ENCODE data around the gene HOXB4. TPM values are rescaled to one million over a fixed set of nuclear protein-coding genes. Genes with fewer than 3 reads are reported as not detected.

Gene HOXB4
- total RNA-seq, 3 donors from 2014 or later, result 4.5 to 14.6 (median 5.3) TPM

DNA sequence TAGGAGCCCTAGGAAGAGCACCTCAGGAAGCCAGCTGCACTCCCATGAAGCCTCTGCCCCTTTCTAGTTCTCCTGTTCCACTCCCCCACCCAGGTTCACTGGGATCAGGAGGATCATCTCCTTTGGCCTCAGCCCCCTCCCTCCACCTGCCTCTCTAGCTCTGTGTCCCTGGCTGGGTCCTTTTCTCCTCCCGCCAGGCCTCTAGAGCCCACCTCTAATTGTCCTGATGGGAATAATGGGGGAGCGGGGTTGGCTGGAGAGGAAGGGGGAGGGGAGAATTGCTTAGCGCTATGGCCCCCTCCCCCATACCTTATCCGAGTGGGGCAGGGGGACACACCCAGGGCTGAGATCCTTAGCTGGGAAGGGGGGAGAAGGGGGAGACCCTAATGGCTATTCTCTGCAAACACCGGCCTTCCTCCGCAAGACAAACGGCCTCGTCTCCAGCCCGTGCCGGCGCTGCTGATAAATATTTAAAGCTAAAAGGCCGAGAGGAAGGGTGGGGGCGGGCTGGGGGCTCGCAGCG lies 31.7 kb upstream of the HOXB4 start:
- peaks cover 28% of the 10 kb centered on the region for H3K4me1 ChIP-seq (ENCODE audit: low read depth)
- TF ChIP-seq, protein P1, sequence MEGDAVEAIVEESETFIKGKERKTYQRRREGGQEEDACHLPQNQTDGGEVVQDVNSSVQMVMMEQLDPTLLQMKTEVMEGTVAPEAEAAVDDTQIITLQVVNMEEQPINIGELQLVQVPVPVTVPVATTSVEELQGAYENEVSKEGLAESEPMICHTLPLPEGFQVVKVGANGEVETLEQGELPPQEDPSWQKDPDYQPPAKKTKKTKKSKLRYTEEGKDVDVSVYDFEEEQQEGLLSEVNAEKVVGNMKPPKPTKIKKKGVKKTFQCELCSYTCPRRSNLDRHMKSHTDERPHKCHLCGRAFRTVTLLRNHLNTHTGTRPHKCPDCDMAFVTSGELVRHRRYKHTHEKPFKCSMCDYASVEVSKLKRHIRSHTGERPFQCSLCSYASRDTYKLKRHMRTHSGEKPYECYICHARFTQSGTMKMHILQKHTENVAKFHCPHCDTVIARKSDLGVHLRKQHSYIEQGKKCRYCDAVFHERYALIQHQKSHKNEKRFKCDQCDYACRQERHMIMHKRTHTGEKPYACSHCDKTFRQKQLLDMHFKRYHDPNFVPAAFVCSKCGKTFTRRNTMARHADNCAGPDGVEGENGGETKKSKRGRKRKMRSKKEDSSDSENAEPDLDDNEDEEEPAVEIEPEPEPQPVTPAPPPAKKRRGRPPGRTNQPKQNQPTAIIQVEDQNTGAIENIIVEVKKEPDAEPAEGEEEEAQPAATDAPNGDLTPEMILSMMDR (IDR thresholded peaks at IDR 0.05), result no peak
- intact Hi-C loops (cut with DNase I, micrococcal nuclease), result no loop called here
- no peaks in the 10 kb centered on the region for H3K36me3 ChIP-seq (ENCODE audit: low read depth)
- H3K4me3 ChIP-seq, result peak overlapping the region; percentile 38
- DNase-seq (peak in 1 of 3 donors; percentile 43), ATAC-seq (no peak)
- no peaks in the 10 kb centered on the region for H3K9me3 ChIP-seq

GRCh38 chr17:48609033-48609432 lies 30.9 kb upstream of the HOXB4 start:
- Histone ChIP-seq H3K4me3 (no peak overlapping the region), H3K4me1 (ENCODE audit: low read depth) (peaks cover 21% of the 10 kb centered on the region), H3K9me3 (no peaks in the 10 kb centered on the region)

GRCh38 chr17:48608494-48608834 lies 30.3 kb upstream of the HOXB4 start:
- Histone ChIP-seq H3K9me3 (no peaks in the 10 kb centered on the region), H3K4me3 (no peak overlapping the region), H3K36me3 (ENCODE audit: low read depth) (no peaks in the 10 kb centered on the region), H3K4me1 (ENCODE audit: low read depth) (peaks cover 21% of the 10 kb centered on the region)
- DNase-seq (no peak), ATAC-seq (no peak)
- intact Hi-C loops (cut with DNase I, micrococcal nuclease), result no loop called here
- TF ChIP-seq, protein P1 (IDR thresholded peaks at IDR 0.05), result no peak

More at GRCh38 chr17:48609033-48609432, 30.9 kb upstream of the HOXB4 start:
- intact Hi-C loops (cut with DNase I, micrococcal nuclease), result no loop called here
- DNase-seq (no peak), ATAC-seq (no peak)
- TF ChIP-seq, protein P1 (IDR thresholded peaks at IDR 0.05), result no peak
- no peaks in the 10 kb centered on the region for H3K36me3 ChIP-seq (ENCODE audit: low read depth)

DNA sequence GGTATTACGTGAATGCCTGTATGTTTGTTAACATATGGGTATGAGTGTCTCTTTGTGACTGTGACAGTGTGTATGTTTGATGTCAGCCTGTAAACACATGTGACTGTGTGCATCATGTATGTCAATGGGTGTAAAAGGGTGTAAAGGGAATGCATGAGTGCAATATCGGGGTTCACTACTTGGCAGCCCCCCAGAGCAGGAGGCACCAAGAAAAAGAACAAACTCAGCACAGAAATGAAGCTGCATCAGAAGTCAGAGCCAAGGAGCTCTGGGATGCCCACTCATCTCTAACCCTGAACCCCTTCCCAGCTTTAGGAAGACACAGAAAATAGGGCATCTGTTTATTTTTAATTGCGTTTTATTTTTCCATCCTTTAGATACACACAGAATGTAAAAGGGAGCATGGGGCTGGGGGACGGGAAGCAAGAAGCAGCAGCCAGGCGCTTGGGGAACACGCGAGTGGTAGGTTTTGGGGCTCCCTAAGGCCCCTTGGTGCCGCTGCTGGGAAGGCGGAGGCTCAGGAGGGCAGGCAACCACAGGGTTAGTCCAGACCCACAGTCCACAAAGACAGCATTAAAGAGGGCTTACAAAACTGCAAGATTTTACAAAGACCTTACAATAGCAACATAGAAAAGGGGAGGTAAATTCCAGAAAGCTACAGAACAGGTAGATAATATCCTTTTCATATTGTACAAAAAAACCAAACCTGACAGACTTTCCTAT lies 28.9 kb upstream of the HOXB4 start:
- H3K36me3 ChIP-seq (ENCODE audit: low read depth), result no peaks in the 10 kb centered on the region
- TF ChIP-seq, protein P1 (IDR thresholded peaks at IDR 0.05), result no peak
- peaks cover 13% of the 10 kb centered on the region for H3K4me1 ChIP-seq (ENCODE audit: low read depth)
- DNase-seq, result no peak
- intact Hi-C loops (cut with DNase I, micrococcal nuclease), result no loop called here
- ATAC-seq, result no peak
- H3K4me3 ChIP-seq, result no peak overlapping the region
- H3K9me3 ChIP-seq, result no peaks in the 10 kb centered on the region

DNA sequence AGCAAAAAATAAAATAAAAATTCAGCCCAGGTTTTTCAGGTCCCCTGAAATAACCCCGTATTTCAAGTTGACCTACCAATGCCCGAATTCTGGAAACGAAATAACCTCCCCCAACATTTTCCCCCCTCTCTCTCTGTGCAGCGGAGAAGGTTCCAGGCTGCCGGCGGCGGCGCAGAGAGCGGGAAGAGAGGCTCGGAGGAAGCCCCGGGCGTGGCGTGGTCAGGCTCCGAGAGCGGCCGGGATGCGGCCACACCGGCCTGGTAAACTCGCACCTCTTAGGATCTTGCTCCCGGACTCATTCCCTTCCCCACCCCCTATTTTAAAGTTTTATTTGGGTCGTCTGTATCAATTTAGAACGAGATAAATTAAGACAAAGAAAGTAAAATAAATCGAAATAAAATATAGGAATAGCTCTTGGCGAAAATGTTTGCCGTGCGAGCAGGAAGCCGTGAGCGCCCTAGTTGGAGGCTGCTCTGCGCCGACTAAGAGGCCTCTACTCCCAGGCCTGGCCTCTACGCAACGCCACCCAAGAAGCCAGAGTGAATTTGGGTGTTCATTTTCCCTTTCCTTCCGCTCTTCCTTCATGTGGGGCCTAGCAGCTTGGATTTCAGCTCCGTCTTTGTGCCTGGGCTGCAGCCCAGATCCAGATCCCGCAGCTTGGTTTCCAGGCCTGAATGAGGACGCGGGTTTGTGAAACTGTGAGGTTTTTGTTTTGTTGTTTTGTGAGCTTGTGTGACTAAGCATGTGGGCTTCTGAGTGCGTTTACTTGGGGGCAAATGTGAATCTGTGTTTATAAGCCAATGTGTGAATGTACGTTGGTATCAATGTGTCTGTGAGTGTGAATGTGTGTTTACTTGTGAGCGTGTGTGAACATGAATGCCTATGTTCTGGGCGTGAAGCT lies 28.1 kb upstream of the HOXB4 start:
- intact Hi-C loops (cut with DNase I, micrococcal nuclease), result no loop called here

More for the DNA sequence above, 28.1 kb upstream of the HOXB4 start:
- H3K4me3 ChIP-seq, result no peak overlapping the region
- no peak for DNase-seq
- peaks cover 9% of the 10 kb centered on the region for H3K4me1 ChIP-seq (ENCODE audit: low read depth)
- H3K9me3 ChIP-seq, result no peaks in the 10 kb centered on the region
- TF ChIP-seq, protein P1 (IDR thresholded peaks at IDR 0.05), result no peak
- H3K36me3 ChIP-seq (ENCODE audit: low read depth), result no peaks in the 10 kb centered on the region
- no peak for ATAC-seq

Data from mucosa of descending colon (tissue), 3 donors.